ENCODE results near the gene CHAF1A.

Gene CHAF1A

GRCh38 chr19:4443966-4444764, 41.7 kb downstream of the CHAF1A start:
- peaks cover 13% of the 10 kb centered on the region for H3K36me3 Mint-ChIP-seq (ENCODE audit: low read depth)
- no peaks in the 10 kb centered on the region for H3K27me3 Mint-ChIP-seq (ENCODE audit: low read depth)
- no peaks in the 10 kb centered on the region for H3K9me3 Mint-ChIP-seq
- H3K4me3 Mint-ChIP-seq: no peak overlapping the region
- no peaks in the 10 kb centered on the region for H3K4me1 Mint-ChIP-seq (ENCODE audit: low read depth)
- no peak overlapping the region for H3K27ac Mint-ChIP-seq

- Mint-ChIP-seq H3K9me3 (no peaks in the 10 kb centered on the region), H3K27me3 (ENCODE audit: low read depth) (no peaks in the 10 kb centered on the region), H3K4me1 (ENCODE audit: low read depth) (no peaks in the 10 kb centered on the region), H3K27ac (no peak overlapping the region), H3K4me3 (no peak overlapping the region), H3K36me3 (ENCODE audit: low read depth) (peaks cover 13% of the 10 kb centered on the region)
These were observed 42.6 kb downstream of the CHAF1A start for GRCh38 chr19:4444765-4445741.

GRCh38 chr19:4445963-4446703, 43.7 kb downstream of the CHAF1A start:
- Mint-ChIP-seq H3K9me3 (no peaks in the 10 kb centered on the region), H3K36me3 (ENCODE audit: low read depth) (peaks cover 16% of the 10 kb centered on the region)

GRCh38 chr19:4446704-4447200, 44.3 kb downstream of the CHAF1A start:
- H3K4me3 Mint-ChIP-seq: no peak overlapping the region
- no peak overlapping the region for H3K27ac Mint-ChIP-seq
- H3K27me3 Mint-ChIP-seq (ENCODE audit: low read depth): no peaks in the 10 kb centered on the region
- peaks cover 16% of the 10 kb centered on the region for H3K36me3 Mint-ChIP-seq (ENCODE audit: low read depth)
- H3K9me3 Mint-ChIP-seq: no peaks in the 10 kb centered on the region
- H3K4me1 Mint-ChIP-seq (ENCODE audit: low read depth): no peaks in the 10 kb centered on the region

More at GRCh38 chr19:4445963-4446703, 43.7 kb downstream of the CHAF1A start:
- Mint-ChIP-seq H3K4me3 (no peak overlapping the region), H3K27me3 (ENCODE audit: low read depth) (no peaks in the 10 kb centered on the region), H3K4me1 (ENCODE audit: low read depth) (no peaks in the 10 kb centered on the region), H3K27ac (no peak overlapping the region)

GRCh38 chr19:4447327-4448146, 45.1 kb downstream of the CHAF1A start:
- H3K4me1 Mint-ChIP-seq (ENCODE audit: low read depth): no peaks in the 10 kb centered on the region
- H3K4me3 Mint-ChIP-seq: no peak overlapping the region
- no peak overlapping the region for H3K27ac Mint-ChIP-seq
- H3K27me3 Mint-ChIP-seq (ENCODE audit: low read depth): no peaks in the 10 kb centered on the region
- H3K36me3 Mint-ChIP-seq (ENCODE audit: low read depth): peaks cover 12% of the 10 kb centered on the region
- no peaks in the 10 kb centered on the region for H3K9me3 Mint-ChIP-seq

GRCh38 chr19:4448147-4448985, 45.9 kb downstream of the CHAF1A start:
- Mint-ChIP-seq H3K36me3 (ENCODE audit: low read depth) (peaks cover 18% of the 10 kb centered on the region), H3K4me3 (no peak overlapping the region), H3K9me3 (no peaks in the 10 kb centered on the region), H3K4me1 (ENCODE audit: low read depth) (no peaks in the 10 kb centered on the region), H3K27me3 (ENCODE audit: low read depth) (no peaks in the 10 kb centered on the region), H3K27ac (no peak overlapping the region)

GRCh38 chr19:4449022-4449638, 46.7 kb downstream of the CHAF1A start:
- H3K36me3 Mint-ChIP-seq (ENCODE audit: low read depth): peaks cover 18% of the 10 kb centered on the region

GRCh38 chr19:4449639-4450028, 47.2 kb downstream of the CHAF1A start:
- Mint-ChIP-seq H3K9me3 (no peaks in the 10 kb centered on the region), H3K36me3 (ENCODE audit: low read depth) (peaks cover 18% of the 10 kb centered on the region)

More at GRCh38 chr19:4449022-4449638, 46.7 kb downstream of the CHAF1A start:
- Mint-ChIP-seq H3K4me1 (ENCODE audit: low read depth) (no peaks in the 10 kb centered on the region), H3K27ac (no peak overlapping the region), H3K9me3 (no peaks in the 10 kb centered on the region), H3K4me3 (no peak overlapping the region), H3K27me3 (ENCODE audit: low read depth) (no peaks in the 10 kb centered on the region)

GRCh38 chr19:4452230-4452990, 50.0 kb downstream of the CHAF1A start:
- H3K27ac Mint-ChIP-seq: no peak overlapping the region
- H3K27me3 Mint-ChIP-seq (ENCODE audit: low read depth): no peaks in the 10 kb centered on the region
- H3K4me3 Mint-ChIP-seq: no peak overlapping the region
- H3K4me1 Mint-ChIP-seq (ENCODE audit: low read depth): peaks cover 8% of the 10 kb centered on the region
- peaks cover 18% of the 10 kb centered on the region for H3K36me3 Mint-ChIP-seq (ENCODE audit: low read depth)
- H3K9me3 Mint-ChIP-seq: no peaks in the 10 kb centered on the region

More at GRCh38 chr19:4449639-4450028, 47.2 kb downstream of the CHAF1A start:
- H3K4me3 Mint-ChIP-seq: no peak overlapping the region
- no peaks in the 10 kb centered on the region for H3K27me3 Mint-ChIP-seq (ENCODE audit: low read depth)
- no peaks in the 10 kb centered on the region for H3K4me1 Mint-ChIP-seq (ENCODE audit: low read depth)
- H3K27ac Mint-ChIP-seq: no peak overlapping the region

- Mint-ChIP-seq H3K4me3 (no peak overlapping the region), H3K36me3 (ENCODE audit: low read depth) (peaks cover 17% of the 10 kb centered on the region), H3K27me3 (ENCODE audit: low read depth) (no peaks in the 10 kb centered on the region), H3K4me1 (ENCODE audit: low read depth) (peaks cover 12% of the 10 kb centered on the region), H3K9me3 (no peaks in the 10 kb centered on the region), H3K27ac (no peak overlapping the region)
These were observed 51.1 kb downstream of the CHAF1A start for GRCh38 chr19:4453232-4454179.

Data from T-helper 1 cell treated with Interleukin-12 subunit alpha and Interleukin-12 subunit beta and Interleukin-4 antibody, amounts not matched to agents 30 μg/mL and 1 μg/mL, for 36 hours (primary cell).